HG02943 (cell line): ENCODE data around the gene DOK4.
A peak's percentile ranks its signal among the peaks of the same experiment; 100 is the strongest.

ENCODE experiments used
- ATAC-seq: cut with Tn5 transposase; IDR thresholded peaks from one replicate; pipeline ENCODE4 v1.9.1; 2021; ENCODE audit warnings: mild to moderate bottlenecking, low read depth, moderate library complexity; ENCODE audit not compliant: unreplicated experiment

DOK4 gene

DNA sequence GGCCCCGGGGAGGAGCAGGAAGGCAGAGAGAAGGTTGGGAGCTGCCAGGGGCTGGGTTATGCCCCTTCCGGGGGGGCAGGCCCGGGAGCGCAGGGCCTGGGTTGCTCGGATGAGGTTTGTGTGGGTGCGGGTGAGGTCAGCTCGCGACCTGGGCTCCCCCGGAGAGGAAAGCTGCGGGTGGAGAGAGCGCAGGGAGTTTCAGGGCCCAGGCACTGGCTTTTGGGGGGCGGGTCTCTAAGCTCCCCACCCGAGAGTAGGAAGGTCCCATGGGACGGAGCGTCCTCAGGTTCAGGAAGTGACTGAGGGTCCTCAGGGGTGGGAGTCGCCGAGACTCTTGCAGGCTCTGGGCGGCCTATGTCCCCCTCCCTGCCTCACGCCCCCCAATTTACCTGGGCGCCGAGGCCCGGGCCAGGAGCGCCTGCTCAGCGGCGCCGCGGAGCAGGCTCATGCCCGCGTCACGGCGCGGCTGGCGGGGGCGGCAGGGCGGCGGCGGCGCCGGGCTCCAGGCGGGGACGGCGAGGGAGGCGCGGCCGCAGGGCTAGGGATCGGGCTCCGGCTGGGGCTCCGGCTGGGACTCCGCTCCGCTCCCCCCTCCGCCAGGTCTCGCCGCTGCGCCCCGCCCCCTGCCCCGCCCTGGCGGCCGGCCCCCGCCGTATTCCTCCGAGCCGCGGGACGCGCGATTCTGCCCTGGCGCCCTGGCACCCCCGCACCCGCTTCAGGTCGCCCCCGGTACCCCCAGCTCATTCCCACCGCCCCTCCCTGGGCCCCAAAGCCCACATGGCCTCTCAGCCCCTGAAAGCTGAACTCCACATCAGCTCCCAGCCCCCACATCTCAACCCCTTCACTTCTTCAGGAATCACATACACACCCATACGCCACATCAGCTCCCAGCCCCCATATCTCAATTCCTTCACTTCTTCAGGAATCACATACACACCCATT lies at the start of gene DOK4:
Gene DOK4, minus strand, starts transcription at position 578 of the 942 bp plus-strand sequence. CDS start 6,986 bp downstream, outside the sequence.
- ATAC-seq = peak; percentile 82

GRCh38 chr16:57535680-57536305 lies 49.5 kb upstream of the DOK4 start:
- ATAC-seq = peak; percentile 44

GRCh38 chr16:57534881-57535658 lies 48.8 kb upstream of the DOK4 start:
- ATAC-seq = no peak

DNA sequence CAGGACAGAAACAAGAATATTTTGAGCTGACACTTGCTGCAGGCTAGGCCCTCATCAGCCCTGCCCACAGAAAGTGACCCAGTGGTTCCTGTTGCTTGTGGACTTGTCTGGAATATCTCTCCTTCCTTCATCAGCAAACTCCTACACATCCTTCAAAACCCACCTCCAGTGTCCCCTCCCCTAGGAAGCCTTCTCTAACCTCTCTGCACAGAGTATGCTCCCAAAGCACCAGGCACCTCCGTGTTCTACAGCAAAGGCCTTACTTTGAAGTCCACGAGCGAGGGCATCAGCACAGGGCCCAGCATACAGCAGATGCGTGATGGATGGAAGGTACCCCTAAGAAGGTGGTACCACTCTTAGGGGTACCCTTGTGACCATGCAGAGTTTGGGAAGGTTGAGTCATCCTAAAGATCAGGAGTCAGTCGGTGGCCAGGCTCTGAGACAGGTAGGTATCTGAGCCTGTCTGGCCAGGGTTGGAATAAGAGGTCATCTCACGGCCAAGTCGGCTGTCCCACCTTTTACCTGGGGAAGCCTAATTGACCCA lies 48.1 kb upstream of the DOK4 start:
- ATAC-seq = no peak

DNA sequence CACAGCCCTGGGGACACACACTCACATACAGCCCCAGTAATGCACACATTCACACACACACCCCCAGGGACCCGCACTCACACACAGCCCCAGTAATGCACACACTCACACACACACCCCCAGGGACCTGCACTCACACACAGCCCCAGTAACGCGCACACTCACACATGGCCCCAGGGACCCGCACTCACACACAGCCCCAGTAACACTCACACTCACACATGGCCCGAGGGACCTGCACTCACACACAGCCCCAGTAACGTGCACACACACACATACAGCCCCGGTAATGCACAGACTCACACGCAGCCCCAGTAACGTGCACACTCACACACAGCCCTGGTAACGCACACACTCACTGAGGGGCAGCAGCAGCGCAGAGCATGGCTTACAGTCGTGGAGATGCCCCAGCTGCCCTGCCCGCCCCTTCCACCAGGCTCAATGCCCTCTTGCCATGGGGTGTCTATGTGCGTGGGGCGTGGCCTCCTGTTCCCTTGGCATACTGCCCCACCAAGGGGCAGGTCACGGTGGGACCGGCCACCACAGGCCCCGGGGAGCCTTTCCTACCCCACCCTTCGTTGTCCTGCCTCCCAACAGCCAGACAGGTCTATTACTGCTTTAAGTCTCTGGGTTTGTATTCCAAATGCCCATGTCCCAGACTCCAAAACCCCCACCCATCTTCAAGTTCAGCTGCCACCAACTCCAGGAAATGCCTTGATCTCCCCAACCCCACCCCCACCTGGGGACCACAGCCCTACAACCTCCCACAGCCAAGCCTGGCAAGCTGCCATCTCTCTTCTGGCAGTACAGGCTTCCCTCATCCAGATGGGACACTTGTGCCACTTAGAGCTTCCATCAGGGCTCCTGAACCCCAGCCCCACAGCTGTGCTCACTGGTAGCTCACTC lies 47.4 kb upstream of the DOK4 start:
- ATAC-seq = no peak

GRCh38 chr16:57532266-57532625 lies 46.0 kb upstream of the DOK4 start:
- no peak for ATAC-seq

GRCh38 chr16:57531635-57532265 lies 45.5 kb upstream of the DOK4 start:
- ATAC-seq = no peak

DNA sequence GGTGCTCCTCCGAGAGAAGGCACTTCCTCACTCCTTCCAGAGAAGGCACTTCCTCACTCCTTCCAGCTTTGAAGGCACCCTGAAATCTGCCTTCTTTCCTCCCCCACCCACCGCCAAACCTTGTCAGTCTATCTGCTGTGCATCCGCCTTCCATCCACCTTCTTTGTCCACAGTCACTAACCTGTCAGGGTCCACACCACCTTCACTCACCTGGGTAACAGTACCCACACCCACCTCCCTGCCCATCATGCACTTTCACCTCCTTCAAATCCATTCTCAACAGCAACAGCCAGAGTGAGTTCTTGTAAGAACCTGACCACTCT lies 44.9 kb upstream of the DOK4 start:
- no peak for ATAC-seq

GRCh38 chr16:57530522-57531252 lies 44.4 kb upstream of the DOK4 start:
- no peak for ATAC-seq

- ATAC-seq = no peak
These were observed 43.8 kb upstream of the DOK4 start for GRCh38 chr16:57530104-57530521.

- ATAC-seq = no peak
These were observed 43.3 kb upstream of the DOK4 start for GRCh38 chr16:57529391-57530103.

DNA sequence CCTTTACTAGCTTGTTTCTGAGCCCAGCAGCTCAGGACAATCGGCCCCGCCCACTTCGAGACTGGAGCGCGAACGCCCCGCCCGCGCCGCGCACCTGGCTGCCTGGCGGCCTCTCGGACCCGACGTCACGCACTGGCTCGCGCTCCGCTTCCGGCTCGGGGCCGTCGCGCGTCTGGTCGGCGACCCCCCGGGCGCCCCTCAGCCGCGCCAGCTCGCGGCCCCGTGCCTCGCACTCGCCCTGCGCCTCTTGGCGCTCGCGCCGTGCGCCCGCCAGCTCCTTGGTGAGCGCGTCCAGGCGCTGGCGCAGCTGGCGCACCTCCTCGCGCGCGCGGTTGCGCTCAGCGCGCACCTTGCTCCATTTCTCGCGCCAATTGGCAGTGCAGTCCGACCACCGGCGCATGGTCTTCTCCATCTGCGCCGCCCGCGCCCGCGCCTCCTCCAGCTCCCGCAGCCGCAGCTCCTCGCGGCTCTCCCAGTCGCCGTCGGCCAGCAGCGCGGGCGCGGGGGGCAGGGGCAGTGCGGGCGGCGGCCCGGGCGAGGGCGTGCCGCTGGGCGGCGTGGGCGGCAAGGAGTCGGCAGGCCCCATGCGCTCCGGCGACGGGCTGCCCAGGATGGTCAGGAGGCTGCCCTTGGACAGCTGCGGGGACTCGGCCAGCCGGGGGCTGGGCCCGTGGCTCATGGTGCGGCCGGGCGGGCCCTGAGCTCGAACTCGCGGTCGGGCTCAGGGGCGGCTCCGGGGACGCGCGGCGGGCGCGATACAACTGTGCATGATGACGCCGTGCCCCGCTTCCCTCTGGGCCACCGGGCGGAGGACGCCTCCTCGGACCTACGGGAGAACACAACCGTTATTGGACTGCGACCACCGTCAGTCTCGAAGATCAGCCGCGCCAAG lies 42.5 kb upstream of the DOK4 start:
- ATAC-seq = no peak

GRCh38 chr16:57527610-57528360 lies 41.5 kb upstream of the DOK4 start:
- no peak for ATAC-seq

GRCh38 chr16:57527027-57527426 lies 40.7 kb upstream of the DOK4 start:
- ATAC-seq = no peak

DNA sequence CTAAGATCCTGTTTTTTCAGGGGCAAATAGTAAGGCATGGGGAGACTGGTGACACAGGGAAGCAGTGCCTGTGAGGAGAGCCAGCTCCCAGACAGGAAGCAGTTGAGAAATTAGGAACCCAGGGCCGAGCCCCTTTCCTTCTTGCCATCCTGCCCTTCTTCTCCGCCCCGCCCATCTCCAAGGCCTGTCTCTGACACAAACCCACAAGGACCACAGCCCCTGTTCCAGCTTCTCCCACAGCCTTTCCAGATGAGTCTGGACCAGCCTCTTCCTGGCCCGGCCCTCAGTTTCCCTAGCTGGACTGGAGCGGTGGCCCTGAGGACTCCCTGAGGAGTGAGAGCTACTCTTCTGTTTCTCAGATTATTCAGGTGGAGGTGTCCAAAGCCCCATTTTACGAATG lies 40.2 kb upstream of the DOK4 start:
- ATAC-seq = no peak

DNA sequence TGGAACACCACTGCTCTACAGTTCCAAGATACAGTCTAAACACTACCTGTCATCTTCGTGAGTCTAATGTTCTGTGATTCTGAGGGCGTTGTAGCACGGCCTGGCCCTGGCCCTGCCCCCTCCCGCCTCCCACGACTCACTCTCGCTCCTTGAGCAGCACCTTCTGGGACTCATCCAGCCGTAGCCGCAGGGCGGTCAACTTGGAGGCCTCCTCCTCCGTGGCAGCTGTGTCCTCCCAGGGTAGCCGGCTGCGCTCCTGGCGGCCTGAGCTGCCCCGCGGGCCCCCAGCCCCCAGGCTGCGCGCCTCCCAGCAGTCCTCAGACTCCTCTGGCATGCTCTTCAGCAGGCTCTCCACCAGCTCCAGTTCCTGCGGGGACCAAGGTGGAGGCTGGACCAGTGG lies 39.5 kb upstream of the DOK4 start:
- no peak for ATAC-seq

DNA sequence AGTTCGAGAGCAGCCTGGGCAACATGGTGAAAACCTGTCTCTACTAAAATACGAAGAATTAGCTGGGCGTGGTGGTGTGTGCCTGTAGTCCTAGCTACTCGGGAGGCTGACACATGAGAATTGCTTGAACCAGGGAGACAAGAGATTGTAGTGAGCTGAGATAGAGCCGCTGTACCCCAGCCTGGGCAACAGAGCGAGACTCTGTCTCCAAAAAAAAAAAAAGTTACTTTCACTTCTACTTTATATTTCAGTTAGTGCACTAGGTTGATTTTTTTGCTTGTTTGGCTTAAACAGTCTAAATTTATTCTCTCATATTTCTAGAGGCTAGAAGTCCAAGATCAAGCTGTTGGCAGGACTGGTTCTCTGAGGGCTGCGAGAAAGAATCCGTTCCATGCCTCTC lies 36.7 kb upstream of the DOK4 start:
- no peak for ATAC-seq
